AG04450 (cell line): ENCODE measurements around the gene CREBRF. TPM values are rescaled to one million over a fixed set of nuclear protein-coding genes. Genes with fewer than 3 reads are reported as not detected.

Experiments
- CTCF ChIA-PET: fragments of 300-600, 350-600 bp; formaldehyde crosslinking; extraction: SDS; loops from one replicate; lab custom pipeline; 2022; ENCODE audit warnings: antibody characterized with exemption, inconsistent platforms; lab: Charles Lee
- POLR2A ChIA-PET: fragments of 350-600 bp; formaldehyde crosslinking; extraction: SDS; loops from one replicate; lab custom pipeline; 2021; ENCODE audit warnings: antibody characterized with exemption, inconsistent platforms; lab: Yijun Ruan, JAX
- DNase-seq: peaks from one replicate; pipeline ENCODE4 v3.0.0-alpha.2; 2011; ENCODE audit warnings: low read depth, low spot score
- H3K27ac ChIP-seq: one replicate; pipeline ENCODE4 v1.5.1; 2012; ENCODE audit warnings: low read depth, low read length, control low read depth
- H3K27me3 ChIP-seq: one replicate; pipeline ENCODE4 v1.6.0; 2012; ENCODE audit warnings: low read length; ENCODE audit not compliant: control insufficient read depth, insufficient read depth
- H3K4me3 ChIP-seq: 2 replicates; pipeline ENCODE4 v1.5.1; 2011; ENCODE audit warnings: mild to moderate bottlenecking, low read depth, low read length, control low read depth
- H3K9me3 ChIP-seq: 2 replicates; pipeline ENCODE4 v1.5.1; 2012; ENCODE audit warnings: low read length; ENCODE audit not compliant: control insufficient read depth, insufficient read depth
- CTCF ChIP-seq: IDR thresholded peaks from 2 replicates; pipeline ENCODE4 v1.5.1; 2011; ENCODE audit warnings: low read depth, low read length, control low read depth, inconsistent platforms
- polyA plus RNA-seq: library from polyadenylated mRNA; depleted of rRNA; stranded (reverse); fragments of >200 nt; gene quantifications from 2 replicates; pipeline ENCODE4 v1.2.3, GENCODE V29; 2011

The CREBRF gene
- polyA plus RNA-seq, 1 experiment = 20.4 TPM

GRCh38 chr5:173140769-173141168 lies 84.6 kb downstream of the CREBRF start:
- Histone ChIP-seq H3K27ac (no peak overlapping the region), H3K27me3 (no peaks in the 10 kb centered on the region), H3K9me3 (peaks cover 3% of the 10 kb centered on the region; the same call in 1 of the 2 replicates), H3K4me3 (no peak overlapping the region)
- TF ChIP-seq CTCF = no peak
- CTCF ChIA-PET = interaction anchor here (2.5 kb wide), 1 partner anchor 157 kb away, joined by 19 read pairs; the partner anchor contains the start of gene ATP6V0E1
- no peak for DNase-seq
- POLR2A ChIA-PET = no interaction called here

- no peak for TF ChIP-seq CTCF
- Histone ChIP-seq H3K9me3 (peaks cover 3% of the 10 kb centered on the region; the same call in 1 of the 2 replicates), H3K4me3 (no peak overlapping the region), H3K27ac (no peak overlapping the region), H3K27me3 (no peaks in the 10 kb centered on the region)
- ChIA-PET POLR2A (no interaction called here), CTCF (interaction anchor here (0.7 to 3.3 kb wide), 7 partner anchors 8 to 436 kb away, joined by 3 to 20 read pairs (median 6); partner anchors contain the start of genes ATP6V0E1 and RPL26L1)
- DNase-seq = no peak
Measured at GRCh38 chr5:173143567-173143966, 87.4 kb downstream of the CREBRF start.

GRCh38 chr5:173144200-173145176 lies 88.3 kb downstream of the CREBRF start, which contains the start of gene BNIP1:
BNIP1 (plus strand) TSS chr5:173144531; CDS start chr5:173144546, 15 bp downstream.
- ChIA-PET CTCF (interaction anchor here (0.5 to 3.3 kb wide), 16 partner anchors 9 to 471 kb away, joined by 3 to 20 read pairs (median 4); partner anchors contain the start of gene ATP6V0E1), POLR2A (interaction anchor here (0.6 kb wide), 2 partner anchors 86 to 206 kb away, joined by 3 to 4 read pairs; no protein-coding TSS in a partner anchor)
- TF ChIP-seq CTCF = peak; percentile 99

GRCh38 chr5:173148354-173148753 lies 92.2 kb downstream of the CREBRF start:
- ChIA-PET CTCF (interaction anchor here (0.6 kb wide), 1 partner anchor 136 kb away, joined by 3 read pairs; no protein-coding TSS in a partner anchor), POLR2A (no interaction called here)
- H3K27me3 ChIP-seq = no peaks in the 10 kb centered on the region
- no peak for TF ChIP-seq CTCF
- H3K9me3 ChIP-seq = peaks cover 3% of the 10 kb centered on the region; the same call in 1 of the 2 replicates
- DNase-seq = no peak
- H3K27ac ChIP-seq = no peak overlapping the region
- no peak overlapping the region for H3K4me3 ChIP-seq

More at GRCh38 chr5:173144200-173145176, 88.3 kb downstream of the CREBRF start, which contains the start of gene BNIP1:
- H3K9me3 ChIP-seq = peaks cover 3% of the 10 kb centered on the region; the same call in 1 of the 2 replicates
- no peaks in the 10 kb centered on the region for H3K27me3 ChIP-seq
- DNase-seq = peak; percentile 91
- peak within 1 kb of the TSS; percentile 100 for H3K4me3 ChIP-seq
- H3K27ac ChIP-seq = peak within 1 kb of the TSS; percentile 69
